Activated CD4-positive, CD25-positive, alpha-beta regulatory T cell treated with anti-CD3 and anti-CD28 coated beads, Interleukin-2, amount 50 U/mL, for 24 hours (primary cell): Measurements from ENCODE around the gene ABCC9.

Source experiments
- ATAC-seq, 2 donors: fragments of 150-1000 bp; cut with Tn5 transposase; one replicate each; pipeline ENCODE4 v1.10.0; 2021; ENCODE audit warnings: mild to moderate bottlenecking in 1 of 2, moderate library complexity in 1 of 2

ABCC9 gene

DNA sequence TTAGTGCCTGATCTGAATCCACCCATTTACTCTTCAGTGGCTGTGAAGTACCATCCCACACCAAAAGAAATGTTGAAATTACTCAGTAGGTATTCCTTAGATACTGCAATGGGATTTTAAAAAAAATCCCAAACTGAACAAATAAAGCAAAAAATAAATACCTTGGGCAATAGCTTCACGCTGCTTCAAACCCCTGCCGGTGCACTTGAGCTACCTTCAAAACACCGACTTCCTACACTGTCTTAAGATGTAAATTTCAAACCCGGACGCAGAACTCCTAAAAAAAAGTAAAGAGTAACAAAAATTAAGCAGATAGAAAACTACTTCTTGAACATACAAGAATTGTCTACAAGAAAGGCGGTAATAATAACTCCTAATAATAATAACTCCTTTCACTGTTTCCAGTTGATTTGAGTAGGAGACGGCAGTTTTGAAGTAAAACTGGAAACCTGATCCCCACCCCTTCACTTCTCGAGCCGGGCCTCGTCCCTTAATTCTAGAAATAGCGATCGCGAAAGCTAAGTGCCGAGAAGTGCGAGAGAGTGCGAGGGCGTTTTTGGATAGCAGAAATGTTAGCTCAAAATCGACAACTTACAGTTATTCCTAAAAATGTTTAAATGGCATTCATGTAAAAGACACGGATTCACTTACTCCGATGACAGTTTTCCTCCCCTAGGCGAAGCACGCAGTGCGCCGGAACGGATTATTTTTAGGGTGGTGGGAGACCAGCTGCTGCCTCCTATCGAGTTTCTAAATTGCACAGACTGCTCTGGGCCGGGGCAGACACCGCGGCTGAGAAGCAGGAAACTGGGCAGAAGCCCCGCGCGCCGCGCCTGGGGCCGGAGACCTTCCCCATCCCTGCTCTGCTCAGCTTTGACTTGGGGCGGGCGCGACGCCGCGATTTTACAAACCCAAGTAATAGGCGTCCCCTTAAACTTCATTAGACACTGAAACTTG lies at the start of gene ABCC9:
Gene ABCC9, minus strand, starts transcription at position 878 of the 957 bp plus-strand sequence. CDS start 4,752 bp downstream, outside the sequence.
- ATAC-seq = peak in 1 of 2 donors; percentile 40

DNA sequence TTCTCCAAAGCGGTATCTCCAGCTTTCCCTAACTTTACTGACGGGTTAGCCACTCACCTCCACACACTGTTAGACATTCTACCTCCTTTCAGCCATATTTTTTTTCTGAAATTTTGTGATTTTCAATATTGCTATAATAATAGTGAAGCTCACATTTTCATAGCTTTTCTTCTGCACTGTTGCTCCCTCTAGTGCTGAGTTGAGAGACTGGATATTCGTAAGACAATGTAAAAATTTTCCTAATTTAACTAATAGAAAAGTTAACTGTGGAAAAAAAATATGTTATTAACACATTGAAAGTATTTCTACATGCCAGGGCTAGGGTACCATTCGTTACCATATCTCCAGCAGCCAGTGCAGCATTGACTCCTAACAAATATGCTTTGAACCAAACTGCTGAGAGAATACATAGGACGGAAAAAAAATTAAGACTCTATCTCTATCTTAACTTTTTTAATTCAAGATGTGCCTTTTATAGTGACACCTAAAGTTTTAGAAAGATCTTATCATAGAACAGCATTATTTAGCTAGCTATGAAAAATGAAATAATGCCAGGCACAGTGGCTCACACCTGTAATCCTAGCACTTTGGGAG lies 48.7 kb upstream of the ABCC9 start:
- ATAC-seq = no peak

DNA sequence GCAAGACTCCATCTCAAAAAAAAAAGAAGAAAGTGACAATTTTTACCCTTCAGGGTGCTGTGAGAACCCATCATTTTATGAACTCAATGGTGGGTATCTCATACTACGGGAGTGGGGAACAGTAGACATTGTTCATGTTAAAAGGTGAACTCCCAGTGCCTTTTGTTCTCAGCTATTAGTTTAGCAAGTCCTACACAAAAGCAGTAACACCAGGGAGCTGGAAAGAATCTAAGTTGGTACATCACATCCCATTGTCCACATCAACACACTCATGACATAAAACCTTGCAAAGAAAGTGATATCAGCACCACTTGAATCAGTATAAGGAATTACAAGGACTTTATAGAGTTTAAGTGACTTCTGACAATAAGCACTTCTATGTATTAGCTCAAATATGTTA lies 47.4 kb upstream of the ABCC9 start:
- no peak for ATAC-seq

DNA sequence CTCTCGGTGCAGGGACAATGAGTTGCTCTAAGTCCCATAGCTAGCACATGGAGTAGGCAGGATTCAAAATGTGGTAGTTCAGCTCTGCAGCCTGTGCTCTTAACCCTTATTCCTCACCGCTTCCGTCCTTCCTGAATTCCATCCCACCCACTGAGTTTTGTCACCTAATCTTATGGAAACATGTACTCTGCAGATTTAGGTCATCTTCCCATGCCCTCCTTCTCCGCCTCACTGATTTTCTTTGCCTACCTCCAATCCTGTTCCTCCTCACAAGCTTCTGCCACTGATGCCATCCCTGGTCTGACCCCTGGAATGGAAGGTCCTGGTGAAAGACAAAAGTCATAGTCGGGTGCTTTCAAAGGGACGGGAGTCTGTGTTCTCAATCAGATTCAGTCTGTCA lies 46.5 kb upstream of the ABCC9 start:
- no peak for ATAC-seq

DNA sequence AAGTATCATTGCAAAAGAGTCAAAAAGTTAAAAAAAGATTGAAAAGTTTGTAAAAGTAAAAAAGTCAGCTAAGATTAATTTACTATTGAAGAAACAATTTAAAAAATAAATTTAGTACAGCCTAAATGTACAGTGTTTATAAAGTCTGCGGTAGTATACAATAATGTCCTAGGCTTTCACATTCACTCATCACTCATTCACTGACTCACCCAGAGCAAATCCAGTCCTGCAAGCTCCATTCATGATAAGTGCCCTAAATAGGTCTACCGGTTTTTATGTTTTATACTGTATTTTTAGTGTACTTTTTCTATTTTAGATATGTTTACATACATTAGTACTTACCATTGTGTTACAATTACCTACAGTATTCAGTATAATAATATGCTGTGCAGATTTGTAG lies 43.9 kb upstream of the ABCC9 start:
- no peak for ATAC-seq

DNA sequence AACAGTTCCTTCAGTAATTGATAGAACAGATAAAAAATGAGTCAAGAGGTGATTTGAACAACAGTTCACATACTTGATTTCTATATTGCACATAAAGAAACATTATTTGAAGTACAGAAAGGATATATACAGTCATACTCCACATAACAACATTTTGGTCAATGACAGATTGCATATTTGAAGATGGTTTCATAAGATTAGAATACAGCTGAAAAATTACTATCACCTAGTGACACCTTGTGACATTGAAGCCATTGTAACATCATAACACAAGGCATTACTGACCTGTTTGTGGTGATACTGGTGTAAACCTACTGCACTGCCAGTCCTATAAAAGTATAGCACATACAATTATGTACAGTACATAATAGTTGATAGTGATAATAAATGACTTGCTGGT lies 43.1 kb upstream of the ABCC9 start:
- ATAC-seq = no peak

DNA sequence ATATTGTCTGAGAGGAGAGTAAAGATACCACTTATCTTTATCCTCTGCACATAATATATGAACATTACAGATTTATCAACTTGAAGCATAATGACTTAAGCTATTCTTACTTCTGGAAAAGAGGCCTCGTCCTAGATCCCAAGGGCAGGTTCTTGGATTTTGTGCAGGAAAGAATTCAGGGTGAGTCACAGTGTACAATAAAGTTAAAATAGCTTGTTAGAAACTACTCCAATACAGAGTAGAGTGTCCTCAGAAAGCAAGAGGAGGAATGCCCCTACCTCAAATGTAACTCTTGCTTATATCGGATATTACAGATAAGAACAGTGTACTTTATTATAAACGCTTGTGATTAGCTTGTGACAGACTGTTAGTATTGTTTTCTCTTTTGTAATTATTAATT lies 41.9 kb upstream of the ABCC9 start:
- ATAC-seq = no peak

DNA sequence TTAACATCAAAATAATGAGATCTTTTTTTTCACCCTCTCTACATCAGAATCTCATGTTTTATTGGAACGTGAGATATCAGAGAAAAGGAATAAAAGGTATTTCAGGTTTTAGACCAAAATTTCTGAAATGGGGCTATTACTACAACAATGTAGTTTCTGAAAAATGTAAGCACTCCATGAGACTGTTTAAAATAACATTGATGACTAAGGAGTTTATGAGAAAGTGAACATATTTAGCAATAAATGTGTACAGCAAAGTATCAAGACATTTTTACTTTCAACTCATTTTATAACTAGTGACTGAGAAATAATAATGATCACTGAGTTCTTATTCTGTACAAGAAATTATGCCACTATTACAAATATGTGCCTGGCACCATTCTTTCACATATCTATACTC lies 39.3 kb upstream of the ABCC9 start:
- ATAC-seq = no peak

DNA sequence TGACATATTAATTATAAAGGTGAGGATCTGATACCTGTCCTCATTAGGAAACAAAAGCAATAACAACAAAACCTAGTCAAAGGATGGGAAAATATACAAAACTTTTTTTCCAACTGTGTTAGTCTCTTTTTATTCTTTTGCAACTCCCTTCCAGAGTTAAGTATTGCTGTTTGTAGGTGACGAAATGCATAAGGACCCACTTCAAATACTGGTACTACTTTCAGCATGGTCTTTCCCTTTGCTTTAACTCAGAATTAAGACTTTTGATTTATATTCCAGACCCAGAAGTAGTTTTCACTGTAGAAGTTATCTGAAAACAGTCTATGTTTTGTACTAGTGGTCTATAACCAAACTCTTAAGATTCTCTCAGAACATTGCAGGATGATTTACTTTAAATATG lies 34.1 kb upstream of the ABCC9 start:
- no peak for ATAC-seq

DNA sequence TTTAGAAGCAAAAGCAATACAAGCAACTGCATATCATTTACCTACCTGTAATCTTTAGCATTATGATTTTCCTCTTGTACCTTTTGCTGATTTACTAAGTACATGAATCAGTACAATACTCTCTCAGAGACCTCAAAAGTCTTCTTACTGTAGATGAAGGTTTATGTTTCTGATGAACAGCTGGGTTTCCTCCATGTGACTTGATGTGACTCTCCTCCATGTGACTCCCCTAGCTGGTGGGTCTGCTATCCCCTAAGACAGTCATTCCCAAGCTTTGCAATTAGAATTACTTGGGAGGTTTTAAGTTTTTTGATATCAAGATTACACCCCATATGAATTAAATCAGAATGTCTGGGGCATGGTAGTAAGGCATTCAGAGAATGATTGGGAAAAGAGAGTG lies 32.0 kb upstream of the ABCC9 start:
- ATAC-seq = no peak

DNA sequence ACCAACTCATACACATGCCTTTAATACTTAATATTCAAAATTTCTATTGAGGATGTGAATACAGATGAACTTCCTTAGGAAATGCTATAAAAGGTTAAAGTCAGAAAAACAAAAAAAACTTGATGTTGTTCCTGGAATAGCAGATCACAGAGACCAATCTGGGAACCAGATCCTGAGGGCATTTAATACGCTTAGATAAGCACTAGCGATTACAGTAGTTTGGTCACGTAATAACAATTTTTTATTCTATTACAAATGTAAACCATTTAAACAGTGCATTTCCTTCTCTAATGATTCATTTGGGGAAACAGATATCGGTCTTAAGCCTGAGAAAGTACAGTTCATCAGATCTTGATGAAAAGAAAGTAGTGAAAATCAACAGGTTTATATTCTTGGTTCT lies 30.8 kb upstream of the ABCC9 start:
- ATAC-seq = no peak

DNA sequence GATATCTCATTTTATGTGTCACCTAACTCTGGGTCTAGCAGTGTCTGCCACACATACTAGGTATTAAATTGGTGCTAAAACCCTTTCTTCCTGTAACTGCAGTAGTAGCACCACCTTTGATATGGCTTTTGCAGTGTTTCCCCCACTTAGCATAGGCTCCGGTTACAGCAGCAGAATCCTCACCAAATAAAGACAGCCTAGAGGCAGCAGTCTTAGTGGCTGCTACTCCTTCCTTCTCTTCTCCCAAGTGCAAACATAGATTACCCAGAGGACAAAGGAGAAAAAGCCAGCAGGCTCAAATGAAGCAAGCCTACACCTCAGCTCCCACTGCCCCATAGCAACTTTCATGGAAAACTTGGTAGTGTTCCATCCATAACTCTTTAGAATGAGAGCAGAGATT lies 30.1 kb upstream of the ABCC9 start:
- no peak for ATAC-seq

DNA sequence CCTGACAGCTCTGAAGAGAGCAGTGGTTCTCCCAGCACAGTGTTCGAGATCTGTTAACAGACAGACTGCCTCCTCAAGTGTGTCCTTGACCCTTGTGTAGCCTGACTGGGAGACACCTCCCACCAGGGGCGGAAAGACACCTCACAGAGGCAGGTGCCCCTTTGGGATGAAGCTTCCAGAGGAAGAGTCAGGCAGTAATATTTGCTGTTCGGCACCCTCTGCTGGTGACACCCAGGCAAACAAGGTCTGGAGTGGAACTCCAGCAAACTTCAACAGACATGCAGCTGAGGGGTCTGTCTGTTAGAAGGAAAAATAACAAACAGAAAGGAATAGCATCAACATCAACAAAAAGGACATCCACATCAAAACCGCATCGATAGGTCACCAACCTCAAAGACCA lies 21.6 kb upstream of the ABCC9 start:
- ATAC-seq = no peak

DNA sequence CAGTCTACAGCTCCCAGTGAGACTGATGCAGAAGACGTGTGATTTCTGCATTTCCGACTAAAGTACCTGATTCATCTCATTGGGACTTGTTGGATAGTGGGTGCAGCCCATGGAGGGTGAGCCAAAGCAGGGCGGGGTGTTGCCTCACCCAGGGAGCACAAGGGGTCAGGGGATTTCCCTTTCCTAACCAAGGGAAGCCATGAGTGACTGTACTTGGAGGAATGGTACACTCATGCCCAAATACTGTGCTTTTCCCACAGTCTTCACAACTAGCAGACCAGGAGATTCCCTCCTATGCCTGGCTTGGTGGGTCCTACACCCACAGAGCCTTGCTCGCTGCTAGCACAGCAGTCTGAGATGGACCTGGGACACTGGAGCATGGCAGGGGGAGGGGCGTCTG lies 21.0 kb upstream of the ABCC9 start:
- ATAC-seq = no peak

DNA sequence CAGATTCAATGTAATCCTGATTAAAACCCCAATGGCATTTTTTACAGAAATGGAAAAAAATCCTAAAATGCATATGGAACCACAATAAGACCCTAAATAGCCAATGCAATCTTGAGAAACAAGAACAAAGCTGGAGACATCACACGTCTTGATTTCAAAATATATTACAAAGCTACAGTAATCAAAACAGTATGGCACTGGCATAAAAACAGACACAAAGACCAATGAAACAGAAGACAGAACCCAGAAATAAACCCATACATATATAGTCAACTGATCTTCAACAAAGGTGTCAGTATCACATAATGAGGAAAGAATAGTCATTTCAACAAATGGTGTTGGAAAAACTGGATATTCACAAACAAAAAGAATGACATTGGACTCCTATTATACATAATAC lies 9.4 kb upstream of the ABCC9 start:
- ATAC-seq = no peak

DNA sequence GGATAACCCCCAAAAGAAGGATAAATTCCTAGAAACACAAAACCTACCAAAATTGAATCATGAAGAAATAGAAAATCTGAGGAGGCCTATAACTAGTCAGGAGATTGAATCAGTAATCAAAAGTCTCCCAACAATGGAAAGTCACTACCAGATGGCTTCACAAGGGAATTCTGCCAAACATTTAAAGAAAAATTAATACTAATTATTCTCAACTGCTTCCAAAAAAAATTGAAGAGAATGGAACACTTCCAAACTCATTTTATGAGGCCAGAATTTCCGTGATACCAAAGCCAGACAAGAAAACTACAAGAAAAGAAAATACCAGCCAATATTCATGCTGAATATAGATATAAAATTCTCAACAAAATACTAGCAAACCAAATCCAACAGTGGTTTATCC lies 7.8 kb upstream of the ABCC9 start:
- ATAC-seq = no peak

DNA sequence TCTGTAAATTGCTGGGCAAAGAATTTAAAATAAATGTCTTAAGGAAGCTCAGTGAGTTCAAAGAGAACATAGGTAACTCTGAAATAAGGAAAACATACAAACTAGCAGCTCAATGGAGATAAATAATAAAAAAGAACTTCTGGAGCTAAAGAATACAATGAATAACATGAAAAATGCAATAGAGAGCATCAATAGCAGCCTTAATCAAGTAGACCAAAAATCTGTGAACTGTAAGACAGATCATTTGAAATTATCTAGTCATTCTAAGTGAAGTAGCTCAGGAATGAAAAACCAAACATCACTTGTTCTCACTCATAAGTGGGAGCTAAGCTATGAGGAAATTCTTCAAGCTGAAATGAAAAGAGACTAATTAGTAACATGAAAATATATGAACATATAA lies 5.8 kb upstream of the ABCC9 start:
- no peak for ATAC-seq

DNA sequence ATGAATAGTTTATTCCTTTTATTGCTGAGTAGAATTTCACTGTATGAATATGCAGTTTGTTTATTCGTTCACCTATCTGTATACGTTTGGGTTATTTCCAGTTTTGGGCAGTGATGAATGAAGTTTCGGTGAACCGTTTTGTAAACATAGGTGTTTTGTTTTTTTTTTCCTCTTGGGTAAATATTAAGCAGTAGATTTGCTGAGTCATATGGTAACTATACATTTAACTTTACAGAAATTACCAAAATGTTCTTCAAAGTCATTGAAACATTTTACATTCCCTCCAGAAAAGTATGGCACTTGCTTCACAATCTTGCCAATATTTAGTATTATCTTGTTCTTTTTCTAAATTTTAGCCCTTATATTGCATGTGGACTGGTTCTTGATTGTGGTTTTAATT lies 3.8 kb upstream of the ABCC9 start:
- ATAC-seq = no peak

DNA sequence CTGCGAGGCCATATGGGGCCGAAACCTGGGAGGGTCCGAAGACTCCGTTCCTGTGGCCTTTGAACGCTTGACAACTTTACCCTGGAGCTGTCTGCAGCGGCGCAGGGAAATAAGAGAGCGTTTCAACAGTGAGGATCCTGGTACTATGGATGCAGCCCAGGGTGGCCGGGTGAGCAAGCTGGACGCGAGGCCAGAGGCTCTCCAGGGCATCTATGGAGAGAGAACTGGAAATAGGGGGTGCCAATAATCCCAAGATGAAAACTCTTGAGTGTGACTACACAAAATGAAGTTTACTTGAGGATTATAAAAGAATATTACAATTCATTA lies 1.1 kb upstream of the ABCC9 start:
- ATAC-seq = no peak

DNA sequence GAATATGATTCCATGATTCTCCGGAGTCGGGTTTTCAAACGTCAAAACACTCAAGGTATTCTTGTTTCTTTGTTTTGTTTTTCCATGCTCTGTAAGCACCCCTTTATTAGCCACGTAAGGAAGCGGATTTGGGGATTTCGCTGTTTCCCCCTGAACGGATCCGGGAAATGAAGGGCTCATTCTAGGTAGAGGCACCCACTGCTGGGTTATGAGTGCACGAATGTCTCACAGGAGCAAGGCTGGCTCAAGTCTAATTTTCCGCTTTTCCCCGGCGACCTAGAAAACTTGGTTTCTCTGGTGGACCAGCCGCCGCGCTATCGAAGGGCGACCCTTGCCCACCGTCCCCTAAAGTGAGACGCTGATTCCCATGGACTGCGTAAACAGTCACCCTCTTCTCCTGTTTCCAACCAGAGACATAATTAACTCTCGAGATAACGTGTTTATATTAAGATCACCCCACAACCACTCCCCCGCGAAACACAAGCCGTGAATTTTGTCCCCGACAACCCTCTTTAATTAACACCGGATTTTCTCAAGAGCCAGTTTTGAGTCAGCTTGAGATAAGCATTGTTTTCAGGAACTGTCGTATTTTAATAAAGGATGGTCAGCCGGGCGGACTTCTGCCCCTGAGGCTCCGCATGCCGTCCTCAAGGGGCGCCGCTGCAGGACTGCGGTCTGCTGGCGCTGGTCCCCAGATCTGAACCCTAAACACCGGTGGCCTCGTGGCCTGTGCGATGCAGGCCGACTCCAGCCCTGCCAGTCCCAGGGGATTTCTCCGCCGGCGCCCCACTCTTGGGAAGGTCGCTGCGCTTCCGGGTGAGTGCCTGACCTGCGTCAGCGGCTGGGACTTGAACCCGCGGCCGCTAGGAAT lies 515 bp upstream of the ABCC9 start:
- ATAC-seq = no peak

DNA sequence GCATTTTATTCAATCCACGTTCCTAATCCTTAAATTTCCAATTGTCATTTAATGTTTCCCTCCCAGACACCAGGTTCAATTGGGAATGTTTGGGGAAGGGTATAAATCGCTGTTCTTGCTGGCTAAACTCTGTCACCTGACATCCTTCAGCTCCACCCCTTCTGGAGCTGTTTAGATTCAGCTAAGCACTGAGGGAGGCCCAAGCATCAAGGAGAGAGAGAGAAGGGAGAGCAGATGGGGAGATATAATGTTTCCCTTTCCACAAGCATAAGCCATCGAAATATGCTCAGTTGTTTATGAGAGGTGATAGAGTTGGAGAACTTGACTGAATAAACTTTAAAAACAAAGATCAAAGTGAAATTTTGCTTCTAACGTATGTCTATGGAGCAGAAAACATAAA lies 1.8 kb downstream of the ABCC9 start:
- ATAC-seq = no peak

DNA sequence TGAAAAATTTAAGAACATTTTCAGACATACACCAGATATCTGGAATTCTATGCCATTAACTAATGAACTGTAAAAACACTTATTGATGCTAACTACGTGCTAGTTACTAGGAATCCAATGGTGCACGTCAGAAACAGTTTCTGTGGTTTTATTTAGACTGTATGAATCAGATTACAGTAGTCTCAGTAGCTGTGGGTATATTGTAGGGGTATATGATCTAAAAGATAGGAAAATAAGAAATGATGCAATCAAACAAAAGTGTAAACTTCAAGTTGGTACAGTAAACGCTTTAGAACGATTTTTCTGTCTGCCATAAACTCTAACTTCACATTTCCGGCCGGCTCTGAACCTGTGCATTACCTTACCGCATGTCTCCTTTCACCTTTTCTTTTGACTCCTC lies 2.3 kb downstream of the ABCC9 start:
- peak; percentile 36 to 63 for ATAC-seq

DNA sequence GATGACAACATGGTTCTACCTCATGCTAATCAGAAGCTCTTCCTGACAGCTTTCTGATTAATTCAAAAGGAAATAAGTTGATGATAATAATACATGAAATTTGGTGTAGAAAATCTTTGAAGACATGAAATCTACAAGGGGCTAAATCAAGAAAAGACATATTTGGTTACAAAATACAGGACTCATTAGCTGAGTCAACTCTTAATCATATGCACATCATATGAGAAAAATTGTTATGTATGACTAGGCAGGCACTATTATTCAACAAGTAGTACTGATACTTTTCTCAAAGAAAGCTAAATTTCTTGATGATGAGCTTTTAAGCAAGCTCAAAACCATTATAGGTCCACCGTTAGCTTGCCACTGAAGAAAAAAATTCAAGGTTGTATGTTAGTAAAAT lies 7.1 kb downstream of the ABCC9 start:
- ATAC-seq = no peak

DNA sequence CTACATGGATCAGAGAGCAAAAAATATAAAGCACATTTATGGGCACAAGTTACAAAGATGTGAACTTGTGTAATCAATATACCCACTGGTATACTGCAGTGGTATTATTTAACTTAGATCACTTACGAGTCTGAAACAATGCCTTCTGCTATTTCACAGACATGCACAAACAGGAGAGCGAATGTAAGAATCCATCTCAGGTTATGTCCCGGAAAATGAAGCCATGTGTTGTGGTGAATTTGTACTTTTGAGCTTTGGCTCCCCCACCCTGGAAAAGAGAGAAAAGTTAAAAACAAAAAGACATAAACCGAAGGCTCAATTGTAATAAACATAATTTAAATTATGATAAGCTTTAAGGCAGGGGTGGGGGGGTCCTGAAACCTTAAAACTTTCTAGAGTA lies 7.6 kb downstream of the ABCC9 start:
- ATAC-seq = no peak
